Measurements from ENCODE around the gene MAML2. TPM values are rescaled to one million over a fixed set of nuclear protein-coding genes. Genes with fewer than 3 reads are reported as not detected.

The MAML2 gene
- polyA plus RNA-seq, 10 donors, result 4.5 to 8.9 (median 6.0) TPM

DNA sequence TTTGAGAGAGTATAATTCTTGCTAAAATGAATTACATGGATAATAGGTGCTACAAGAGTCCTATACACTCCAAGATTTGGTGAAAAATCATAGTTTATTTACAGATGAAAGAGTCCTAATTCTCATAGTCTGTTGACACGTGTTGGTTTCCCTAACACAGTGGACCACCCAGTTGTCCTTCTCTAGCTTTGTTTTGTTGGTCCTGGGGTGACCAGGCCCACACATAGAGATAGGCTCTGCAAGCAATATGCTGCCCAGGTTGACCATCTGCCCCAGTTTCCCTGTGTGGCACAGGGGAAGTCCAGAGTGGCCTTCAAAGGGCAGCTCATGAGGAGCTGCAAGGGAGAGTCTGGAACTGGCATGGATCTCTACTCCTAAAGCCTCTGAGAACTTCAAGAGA, 184.9 kb downstream of the MAML2 start:
- no peak for DNase-seq

DNA sequence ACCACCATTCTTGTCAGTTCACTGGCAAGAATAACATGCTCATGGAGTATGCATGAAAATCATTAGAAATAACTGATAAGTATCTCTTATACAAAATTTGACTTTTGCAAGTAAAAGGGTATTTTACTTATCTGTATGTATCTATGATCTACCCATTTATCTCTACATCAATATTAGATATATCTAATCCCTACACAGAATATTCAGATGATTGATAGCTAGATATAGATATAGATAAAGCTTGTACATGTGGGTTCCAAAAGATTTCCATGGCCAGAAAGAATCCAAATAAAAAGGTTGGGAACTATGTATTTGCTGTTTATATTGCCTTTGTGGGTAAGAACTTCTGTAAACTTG, 185.5 kb downstream of the MAML2 start:
- no peak for DNase-seq

DNA sequence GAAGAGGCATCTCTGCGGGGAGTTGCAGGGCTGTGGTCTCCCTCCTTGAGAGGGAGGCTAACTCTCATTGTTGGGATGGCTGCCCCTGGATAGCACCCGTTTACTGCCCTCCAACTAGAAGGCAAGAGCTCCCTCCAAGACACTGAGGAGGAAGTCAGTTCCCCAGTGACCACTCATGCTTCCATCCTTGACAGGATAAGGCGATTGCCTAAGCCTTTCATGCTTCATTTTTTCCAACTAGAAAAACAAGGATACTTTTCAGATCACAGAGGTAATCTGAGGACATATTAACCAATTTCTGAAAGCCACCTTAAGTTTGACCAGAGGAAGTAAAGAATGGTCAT, 186.6 kb downstream of the MAML2 start:
- no peak for DNase-seq

DNA sequence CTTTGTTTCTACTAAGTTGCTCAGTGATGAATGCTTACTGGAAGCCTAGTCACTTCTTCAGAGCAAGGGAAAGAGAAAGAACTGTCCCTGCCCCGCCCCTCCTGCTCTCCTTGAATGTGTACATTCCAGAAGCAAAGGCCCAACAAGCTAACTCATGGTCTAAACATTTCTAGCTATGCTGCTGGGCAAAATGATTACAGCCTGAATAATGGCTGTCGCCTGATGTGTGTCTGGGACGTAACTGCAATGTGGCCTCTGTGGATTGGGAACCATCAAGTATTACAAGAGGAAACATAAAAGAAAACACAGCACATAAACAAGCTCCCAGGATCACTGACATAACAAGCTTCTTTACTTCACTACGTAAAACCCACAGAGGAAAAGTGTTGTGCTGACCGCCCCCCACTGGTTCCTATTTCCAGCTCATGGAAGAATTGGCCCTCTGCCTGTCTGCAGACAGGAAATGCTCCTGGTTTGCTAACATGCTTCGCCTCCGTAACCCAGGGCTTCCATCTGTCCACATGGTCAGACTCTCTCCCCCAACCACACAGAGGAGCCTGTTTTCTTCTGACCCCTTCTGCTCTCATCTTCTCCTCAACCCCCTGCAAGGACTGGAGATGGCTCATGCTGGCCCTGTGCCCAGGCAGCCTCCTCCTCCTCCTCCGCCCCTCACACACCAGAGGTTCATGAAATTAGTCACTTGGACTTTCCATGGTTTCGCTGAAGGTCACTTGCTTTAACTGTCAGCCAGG, 187.2 kb downstream of the MAML2 start:
- DNase-seq, result peak; percentile 86 to 91 (median 90)

DNA sequence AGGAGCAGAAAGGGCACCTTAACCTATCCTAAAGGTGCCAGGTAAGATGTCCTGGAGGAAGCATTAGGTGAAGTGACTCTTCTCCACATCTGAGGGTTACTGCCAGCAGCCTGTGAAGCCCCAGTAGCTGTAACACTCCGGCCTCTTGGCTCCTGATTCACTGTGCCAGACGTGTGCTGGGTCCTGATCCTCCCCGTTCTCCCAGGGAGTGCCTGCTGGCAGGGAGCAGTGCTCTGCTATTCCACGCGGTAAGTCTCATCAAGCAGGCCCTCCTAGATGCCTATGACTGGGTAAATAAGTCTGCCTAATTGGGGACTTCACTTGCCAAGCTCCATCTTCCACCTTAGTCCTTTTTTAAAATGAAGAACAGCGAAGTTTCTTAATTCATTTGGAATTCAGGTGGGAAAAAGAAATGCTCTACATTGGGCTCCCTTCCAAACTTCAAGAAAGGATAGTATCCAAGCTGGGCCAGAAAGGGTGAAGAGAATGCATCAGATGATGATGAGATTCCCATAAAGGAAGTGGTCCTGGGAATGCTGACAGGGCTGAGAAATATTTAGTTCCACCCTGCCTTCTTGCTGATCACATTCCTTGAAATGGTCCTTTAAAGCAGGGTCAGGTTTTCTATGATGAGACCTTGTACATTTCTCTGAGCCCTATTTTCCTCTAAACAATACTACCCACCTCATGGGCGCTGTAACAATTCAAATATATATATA, 188.0 kb downstream of the MAML2 start:
- DNase-seq, result peak in 1 of 3 donors; percentile 70

DNA sequence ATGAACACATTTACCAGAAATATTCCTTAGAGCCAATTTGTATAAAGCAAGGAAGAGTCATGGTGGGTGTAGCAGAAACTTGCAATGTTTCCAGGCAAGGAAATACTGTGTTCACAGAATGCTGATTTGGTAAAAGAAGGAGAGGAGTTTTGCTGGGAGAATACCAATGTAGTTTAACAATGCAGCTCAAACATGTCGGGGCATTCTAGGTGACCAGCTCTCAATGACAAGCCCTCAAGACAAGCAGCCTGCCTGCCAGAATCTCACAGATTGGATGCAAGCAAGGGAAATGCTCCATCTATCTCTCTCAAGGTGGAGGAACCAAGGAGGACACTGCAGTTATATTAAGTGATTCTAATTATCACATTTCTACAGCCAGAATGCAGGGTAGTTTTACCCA, 190.4 kb downstream of the MAML2 start:
- no peak for DNase-seq

DNA sequence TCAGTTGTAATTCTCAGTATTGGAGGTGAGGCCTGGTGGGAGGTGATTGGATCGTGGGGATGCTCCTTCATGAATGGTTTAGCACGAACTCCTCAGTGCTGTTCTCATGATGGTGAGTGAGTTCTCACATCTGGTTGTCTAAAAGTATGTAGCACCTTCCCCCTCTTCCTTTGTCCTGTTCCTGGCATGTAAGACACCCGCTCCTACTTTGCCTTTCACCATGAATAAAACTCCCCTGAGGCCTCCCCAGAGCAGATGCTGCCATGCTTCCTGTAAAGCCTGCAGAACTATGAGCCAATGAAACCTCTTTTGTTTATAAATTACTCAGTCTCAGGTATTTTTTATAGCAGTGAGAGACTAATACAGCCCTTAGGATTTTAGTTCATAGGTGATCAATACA, 191.5 kb downstream of the MAML2 start:
- DNase-seq, result no peak

DNA sequence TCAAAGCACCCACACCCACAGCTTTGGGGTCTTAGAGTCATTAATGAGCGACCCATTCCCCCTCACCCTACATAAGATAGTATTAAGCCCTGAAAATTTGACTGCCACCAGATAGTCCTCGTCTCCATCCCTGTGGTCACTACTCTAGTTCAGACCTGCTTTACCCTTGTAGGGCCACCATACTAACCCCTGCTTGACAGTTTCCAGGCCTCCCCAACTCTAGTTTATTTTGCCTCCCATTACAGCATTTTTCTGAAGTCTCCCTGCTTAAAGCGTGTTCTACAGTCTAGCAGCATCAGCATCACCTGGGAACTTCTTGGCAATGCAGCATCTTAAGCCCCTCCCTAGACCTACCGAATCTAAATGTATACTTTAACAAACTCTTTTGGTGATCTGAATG, 192.4 kb downstream of the MAML2 start:
- DNase-seq, result no peak

DNA sequence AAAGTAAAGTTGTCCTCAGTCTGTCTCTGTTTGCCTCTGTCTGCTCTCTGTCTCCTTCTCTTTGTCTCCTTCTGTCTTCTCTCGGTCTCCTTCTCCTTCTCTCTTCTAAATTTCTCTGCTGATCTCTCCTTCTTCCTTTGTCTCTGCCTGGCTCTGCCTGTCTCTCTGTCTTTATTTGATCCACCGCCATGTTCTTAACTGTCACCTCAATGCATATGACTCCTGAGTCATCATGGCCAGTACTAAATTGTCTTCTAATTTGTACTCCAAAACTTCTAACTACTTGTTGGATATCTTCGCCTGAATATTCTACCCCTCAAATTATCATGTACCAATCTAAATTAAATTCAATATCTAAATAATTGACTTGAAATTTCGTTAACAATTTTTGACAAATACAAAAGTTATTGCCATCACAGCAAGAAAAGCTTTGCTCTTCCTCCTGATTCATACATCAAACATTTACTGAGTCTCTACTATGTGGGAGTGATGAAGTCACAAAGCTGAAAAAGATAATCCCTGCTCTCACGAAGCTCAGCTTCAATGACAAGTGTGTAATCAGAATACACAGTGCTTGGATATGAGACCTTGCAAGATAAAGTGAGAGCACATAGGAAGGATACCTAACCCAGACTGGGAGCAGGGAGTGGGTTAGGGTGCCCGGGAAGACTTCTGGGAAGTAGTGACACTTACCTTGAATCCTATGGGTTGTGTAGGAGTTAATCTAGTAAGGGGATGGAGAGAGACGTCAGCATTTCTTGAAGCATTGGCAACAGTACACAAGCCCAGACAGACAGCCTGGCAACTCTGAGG, 193.0 kb downstream of the MAML2 start:
- DNase-seq, result peak in 1 of 3 donors; percentile 70

DNA sequence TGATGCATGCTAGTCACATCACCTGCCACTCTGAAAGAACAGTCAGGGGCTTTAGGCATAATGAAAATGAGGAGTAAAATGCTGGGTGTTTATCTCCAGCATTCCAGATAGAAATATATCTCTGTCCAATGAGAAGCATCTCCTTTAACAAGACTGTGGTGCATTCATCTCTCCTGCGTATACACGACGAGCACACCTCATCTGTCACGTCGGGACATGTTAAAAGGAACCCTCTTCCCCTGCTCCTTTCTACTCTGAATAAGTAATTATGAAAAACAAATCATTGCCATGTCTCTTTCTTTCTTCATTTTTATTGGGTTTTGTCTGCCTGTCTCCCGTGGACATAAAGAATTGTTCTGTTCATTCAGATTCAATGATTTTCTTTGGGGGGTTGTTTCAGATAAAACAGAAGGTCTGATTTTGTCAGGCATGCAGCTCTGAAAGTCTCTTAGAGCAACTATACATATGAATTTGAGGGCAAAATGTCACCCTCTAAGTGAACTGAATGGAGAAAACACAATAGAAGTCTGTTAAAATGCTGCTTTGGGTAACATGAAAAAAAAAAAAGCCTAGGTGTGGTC, 195.0 kb downstream of the MAML2 start:
- no peak for DNase-seq

DNA sequence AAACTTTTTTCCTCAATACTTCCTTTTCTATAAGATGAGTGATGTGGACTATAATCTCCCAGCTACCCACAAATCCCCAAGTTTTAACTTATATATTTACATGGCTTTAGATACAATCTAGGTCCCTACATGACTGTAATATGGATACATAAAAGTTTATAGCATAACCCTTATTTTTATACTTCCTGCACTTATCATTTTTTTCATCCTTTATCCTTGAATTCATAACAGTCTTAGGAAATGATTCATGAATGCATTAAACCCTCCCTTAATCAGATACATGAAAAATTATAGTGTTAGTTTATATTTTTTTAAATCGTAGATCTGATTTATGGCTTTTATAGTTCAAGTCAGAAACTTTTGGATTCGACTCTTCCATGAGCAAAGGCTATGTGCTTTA, 195.8 kb downstream of the MAML2 start:
- no peak for DNase-seq

DNA sequence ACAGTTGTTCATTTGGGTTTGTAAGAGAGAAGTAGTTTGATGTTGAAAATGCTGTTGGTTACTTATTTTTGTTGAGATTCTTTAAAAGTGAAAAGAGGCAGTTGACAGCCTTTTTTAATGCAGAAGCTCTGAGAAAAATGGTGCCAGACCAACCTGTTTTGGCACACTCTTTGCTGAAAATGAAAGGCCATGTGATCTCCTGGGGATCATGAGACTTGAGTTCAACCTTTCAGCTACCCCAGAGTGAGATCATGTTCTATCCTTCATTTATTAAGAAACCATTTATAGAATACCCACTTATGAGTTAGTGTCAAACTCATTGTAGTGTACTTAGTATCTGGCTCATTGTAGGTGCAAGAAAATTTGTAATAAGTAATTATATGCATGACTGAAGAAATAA, 196.2 kb downstream of the MAML2 start:
- DNase-seq, result no peak

DNA sequence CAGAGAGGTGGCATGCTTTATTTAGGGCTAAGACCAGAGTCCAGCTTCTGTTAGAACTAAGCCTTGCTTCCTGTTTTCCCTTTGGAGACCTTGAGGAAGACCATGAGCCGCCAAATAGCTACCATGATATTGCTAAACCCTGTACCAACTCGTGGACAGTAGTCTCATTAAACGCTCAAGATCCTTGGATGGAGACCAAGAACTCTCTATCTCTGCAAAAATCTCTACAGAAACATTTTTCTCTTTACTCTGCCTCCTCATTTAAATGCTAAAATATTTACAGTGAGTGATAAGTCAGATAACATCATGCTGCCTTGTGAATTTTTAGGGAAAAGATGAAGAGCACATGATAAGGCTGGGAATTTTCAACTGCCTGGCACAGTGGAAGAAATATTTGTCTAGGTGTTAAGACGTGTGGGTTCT, 197.8 kb downstream of the MAML2 start:
- DNase-seq, result no peak

DNA sequence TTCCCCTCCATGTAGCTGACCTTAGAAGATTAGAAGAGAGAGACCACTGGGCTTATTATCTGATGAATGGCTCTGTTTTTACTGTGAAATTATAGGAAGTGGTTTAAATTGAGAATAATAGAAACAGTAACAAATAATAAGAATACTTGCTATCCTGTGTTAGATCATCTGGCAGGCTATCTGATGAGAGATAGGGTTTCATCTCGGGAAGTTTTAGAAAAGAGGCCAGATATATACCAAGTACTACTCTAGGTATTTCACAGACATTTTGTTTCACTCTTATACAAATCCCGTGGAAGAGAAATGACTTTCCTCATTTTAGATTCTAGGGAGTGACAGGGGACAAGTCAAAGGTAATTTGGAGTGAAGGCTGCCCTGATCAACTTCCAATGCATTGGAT, 198.4 kb downstream of the MAML2 start:
- DNase-seq, result no peak

DNA sequence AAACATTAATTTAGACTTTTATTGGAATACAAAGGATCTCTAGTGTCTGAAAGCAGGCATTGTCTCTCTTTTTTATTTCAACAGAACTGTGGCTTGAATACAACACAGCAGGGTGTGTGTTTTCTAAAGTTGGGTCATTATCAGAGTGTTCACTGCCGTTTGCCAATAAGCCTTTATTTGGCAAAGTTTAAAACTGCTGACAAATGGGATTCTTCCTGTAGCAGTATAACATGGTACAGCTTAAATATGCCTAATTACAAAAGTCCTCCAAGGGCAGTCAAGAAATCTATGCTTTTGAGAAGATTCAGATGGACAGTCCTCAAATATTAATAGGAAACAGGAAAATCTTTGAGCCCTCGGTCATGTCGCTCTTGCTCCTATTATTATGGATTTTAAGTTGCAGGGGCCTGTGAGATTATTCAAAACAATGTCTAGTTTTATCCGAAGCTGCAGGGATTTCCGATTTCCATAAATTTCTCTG, 199.9 kb downstream of the MAML2 start:
- DNase-seq, result no peak

DNA sequence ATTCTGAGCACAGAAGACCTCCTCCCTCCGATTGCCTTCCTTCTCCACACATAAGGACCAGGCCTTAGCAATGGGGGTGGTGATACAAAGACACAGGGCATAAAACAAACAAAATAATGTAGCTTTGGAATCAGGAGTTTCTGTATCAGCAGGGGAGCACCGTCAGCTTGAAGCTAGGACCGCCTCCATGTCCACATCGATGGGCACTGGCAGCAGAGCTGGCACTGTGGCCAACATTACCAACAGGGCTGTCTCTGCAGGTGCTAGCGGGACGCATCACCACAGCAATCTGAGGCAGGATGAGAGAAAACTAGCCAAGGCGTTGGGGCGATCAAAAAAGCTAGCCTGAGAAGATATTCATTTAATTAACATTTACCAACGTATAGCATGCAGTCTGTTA, 201.4 kb downstream of the MAML2 start:
- no peak for DNase-seq

DNA sequence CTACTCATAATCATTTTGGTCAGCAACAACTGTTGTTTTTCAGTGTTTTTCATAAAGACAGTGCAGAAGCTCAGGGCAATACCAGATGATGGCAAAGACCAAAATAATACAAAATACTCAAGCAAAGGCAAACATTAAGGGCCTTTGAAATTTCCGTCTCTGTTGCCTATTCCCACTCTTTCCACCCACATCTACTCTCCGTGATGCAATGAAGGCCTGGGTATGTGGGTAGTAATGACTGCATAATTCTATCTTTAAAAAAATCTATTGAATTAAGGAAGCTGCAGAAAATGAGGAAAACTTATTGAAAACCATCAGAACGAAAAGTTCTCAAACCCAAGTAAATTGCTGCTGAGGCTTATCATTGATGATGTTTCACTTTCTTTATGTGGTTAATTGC, 203.3 kb downstream of the MAML2 start:
- no peak for DNase-seq

DNA sequence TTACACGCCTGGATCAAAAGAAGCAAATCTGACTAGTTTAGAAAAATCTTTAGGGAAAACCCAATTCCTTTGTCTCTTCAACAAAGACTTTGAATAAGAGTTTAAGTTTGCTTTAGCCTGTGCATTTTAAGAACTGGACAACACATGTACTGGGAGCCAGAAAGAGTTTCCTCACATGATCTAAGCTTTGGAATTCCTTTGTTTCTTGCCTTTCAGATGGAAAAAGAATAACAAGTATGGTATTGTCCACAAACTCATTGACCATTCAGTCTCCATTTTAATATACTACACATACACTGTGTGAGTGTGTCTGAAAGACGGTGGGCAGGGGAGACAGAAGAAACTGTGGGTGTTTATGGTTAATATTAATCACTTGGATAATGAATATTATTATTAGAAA, 205.6 kb downstream of the MAML2 start:
- no peak for DNase-seq

DNA sequence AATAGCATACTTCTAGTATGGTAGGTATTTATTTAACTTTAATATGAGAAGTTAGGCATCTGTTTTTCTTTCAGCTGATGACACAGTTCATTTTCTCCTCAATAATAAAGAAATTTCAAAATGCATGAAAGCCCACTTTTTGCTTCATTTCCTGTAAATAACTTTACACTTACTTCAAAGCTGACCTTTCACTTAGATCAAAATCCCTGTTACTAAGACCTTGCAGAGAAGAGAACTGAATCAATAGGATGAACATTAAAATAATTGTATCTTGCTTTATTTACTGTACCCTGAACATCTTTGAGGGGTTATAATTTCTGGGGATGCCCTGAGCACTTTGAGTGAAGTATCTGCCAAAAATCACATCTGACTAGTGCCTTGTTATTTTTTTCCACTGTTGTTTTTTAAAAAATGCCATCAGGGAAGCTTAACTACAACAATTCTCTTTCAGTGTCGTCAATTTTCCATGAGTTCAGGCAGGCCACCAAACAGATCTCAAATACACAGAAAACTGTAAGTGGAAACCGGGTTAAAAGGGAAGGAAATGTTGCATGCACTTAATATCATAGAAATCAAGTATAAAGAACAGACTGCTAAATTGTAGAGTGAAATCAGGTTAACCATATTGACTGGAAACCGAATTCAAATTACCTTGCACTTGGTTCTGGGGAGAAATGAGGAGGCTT, 206.2 kb downstream of the MAML2 start:
- DNase-seq, result peak in 2 of 3 donors; percentile 63 to 64

DNA sequence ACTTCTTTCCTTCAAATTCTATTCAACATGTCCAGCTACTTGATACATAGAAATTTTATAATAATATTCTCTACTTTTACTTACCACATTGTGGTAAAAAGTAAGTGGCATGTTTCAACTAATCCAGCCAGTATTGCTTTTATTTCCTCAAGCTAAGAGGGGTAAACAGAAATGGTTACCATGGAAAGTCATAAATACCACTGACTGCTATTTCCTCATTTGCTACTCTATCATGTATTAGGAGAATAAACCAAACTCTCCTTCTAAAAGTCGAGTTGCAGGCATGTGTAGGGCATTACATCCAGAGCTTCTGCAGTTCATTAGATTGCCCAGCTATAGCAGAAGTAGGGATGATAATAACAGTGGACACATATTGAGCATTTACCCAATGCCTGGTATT, 208.4 kb downstream of the MAML2 start:
- DNase-seq, result peak in 1 of 3 donors; percentile 60

DNA sequence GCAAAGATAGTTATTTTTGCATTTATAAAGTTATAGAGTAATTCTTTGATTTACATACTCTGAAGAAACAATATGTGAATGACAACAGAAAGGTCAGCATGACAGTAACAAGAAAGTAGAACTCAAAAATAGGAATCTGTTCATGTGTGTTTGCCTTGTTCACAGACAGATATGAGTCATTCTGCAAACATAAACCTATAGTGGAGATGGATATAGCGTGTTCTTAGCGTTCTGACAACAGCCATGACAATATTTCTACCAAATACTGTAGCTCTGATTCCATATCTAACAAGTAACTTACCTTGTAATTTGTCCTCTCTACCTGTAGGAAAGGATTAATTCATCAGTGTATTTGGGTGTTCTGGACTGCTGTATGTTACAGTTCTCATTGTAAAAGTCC, 210.6 kb downstream of the MAML2 start:
- no peak for DNase-seq
